Activated CD4-positive, alpha-beta T cell treated with anti-CD3 and anti-CD28 coated beads, Interleukin-2, amount 50 U/mL, for 24 hours (primary cell): ENCODE results near the gene KRTAP10-7.
"Not testable (repeated sequence)": the region's sequence is repeated elsewhere in the genome, so short reads cannot be mapped to it uniquely, and the experiment has no call there.

ENCODE experiments used
- DNase-seq, 2 donors: peaks; one replicate each; pipeline ENCODE4 v3.0.0-alpha.2; 2020; ENCODE audit warnings: low read depth in 1 of 2, low spot score in 1 of 2

Gene KRTAP10-7

DNA sequence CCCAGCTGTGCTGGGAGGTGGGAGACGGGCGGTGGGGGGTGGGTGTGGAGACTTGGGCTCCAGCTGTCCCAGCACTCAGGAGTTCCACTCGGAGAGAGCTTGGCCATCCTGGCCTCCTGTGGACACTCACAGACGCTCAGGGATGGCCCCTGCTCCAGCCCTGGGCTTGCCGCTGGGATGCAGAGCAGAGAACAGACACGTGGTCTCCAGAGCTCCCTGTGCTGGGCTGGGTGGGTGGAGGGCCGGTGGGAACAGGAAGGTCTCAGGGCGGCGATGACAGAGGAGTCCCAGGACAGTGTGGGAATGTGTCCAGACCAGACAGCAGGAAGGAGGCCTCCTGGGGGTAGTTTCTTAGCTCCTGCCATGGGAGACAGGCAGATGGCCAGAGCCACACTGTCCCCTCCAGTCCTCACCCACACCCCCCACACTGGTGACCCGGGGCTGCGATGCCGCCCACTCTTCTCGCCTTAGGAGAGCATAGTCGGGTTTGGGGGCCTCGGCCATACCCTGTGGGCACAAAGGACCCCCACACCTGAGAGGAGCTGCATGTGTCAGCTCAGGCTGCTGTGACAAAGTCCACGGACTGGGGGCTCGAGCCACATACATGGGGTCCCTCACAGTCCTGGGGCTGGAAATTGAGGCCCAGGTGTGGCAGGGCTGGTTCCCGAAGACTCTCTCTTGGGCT is 28.5 kb downstream of the KRTAP10-7 start:
- DNase-seq: no peak

DNA sequence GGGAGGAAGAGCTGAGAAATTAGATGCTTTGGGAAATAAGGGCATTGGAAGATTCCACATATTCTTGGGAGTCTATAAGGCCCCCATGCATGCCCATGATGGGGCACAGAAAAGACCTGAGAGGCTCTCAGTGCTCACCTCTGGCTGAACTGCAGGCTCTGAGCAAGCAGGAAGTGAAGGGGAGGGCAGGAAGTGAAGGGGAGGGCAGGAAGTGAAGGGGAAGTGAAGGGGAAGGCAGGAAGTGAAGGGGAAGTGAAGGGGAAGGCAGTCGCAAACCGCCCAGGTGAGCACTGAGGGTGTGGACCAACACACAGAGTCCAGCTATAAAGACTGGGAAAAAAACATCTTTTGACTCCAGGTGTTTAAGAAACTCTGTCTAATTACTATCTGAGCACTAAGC is 30.0 kb downstream of the KRTAP10-7 start:
- no peak for DNase-seq

DNA sequence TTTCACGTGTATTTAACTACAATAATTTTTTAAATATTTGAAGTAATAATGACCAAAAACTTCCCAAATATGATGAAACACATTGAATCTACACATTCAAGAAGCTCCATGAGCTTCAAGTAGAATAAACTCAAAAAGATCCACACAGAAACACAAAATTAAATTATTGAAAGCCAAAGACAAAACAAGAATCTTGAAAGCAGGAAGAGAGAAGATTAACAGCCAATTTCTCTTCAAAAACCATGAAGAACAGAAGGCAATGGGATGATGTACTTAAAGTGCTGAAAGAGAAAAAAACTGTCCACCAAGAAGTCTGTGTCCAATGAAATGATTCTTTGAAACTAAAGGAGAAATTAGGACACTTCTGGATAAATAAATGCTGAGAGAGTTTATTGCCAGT is 31.7 kb downstream of the KRTAP10-7 start:
- no peak for DNase-seq

DNA sequence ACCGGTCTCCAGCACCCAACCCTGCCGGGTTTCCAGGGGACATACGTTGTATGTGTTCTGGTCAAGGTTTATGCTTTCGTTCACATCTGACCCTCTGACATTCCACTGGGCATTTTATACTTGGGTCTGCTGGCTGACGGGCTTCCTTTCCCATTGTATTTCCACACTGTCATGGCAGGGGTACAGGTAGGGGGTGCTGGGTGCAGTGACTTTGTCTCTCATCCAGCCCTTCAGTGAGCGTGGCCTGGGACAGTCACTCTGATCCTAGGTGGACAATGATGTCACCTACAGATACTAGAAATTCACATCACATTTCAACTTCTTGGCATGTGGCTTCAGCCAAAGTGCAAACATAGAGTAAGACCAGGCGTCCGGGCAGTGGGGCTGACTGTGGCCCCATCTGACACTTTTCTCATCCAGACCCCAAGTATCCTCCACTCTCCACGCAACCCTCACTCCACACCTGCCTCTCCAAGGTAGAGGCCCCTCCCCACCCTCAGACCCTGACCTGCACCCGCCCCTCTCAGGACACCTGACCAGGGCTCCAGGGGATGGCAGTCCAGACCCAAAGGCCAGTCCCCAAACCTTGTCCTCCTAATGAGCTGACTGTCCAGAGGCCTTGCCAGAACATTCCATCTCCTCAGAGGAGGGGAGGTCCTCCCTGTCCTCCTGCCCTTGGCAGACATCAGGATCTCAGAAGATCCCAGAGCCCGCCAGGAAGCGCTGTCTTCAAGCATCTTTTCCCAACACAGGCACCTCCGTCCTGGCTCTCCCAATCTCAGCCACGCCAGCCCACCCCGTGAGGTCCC is 36.0 kb downstream of the KRTAP10-7 start:
- DNase-seq: no peak

DNA sequence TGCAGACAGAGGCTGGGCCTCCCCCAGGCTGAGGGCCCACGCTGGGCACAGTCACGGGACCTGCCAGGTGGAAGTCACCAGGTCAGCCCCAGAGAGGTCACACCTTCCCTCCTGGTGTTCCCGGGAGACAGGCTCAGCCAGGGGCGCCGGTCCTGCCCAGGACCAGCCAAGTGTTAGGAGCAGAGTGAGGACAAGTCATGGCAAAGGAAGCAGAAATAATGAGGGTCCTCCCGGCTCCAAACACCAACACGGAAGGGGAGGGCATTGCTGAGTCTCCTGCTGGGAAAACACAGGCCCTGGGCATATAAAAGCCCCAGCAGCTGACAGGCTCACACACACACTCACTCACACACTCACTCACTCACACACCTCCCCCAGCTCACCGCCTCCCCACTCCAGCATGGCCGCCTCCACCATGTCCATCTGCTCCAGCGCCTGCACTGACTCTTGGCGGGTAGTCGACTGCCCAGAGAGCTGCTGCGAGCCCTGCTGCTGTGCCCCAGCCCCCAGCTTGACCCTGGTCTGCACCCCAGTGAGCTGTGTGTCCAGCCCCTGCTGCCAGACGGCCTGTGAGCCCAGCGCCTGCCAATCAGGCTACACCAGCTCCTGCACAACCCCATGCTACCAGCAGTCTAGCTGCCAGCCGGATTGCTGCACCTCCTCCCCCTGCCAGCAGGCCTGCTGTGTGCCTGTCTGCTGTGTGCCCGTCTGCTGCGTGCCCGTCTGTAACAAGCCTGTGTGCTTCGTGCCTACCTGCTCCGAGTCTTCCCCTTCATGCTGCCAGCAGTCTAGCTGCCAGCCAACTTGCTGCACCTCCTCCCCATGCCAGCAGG is 36.8 kb downstream of the KRTAP10-7 start, which contains the start of gene KRTAP10-10:
KRTAP10-10 (plus strand) TSS at position 339 of the 833 bp plus-strand sequence; CDS start at position 401, 62 bp downstream.
- no peak for DNase-seq

DNA sequence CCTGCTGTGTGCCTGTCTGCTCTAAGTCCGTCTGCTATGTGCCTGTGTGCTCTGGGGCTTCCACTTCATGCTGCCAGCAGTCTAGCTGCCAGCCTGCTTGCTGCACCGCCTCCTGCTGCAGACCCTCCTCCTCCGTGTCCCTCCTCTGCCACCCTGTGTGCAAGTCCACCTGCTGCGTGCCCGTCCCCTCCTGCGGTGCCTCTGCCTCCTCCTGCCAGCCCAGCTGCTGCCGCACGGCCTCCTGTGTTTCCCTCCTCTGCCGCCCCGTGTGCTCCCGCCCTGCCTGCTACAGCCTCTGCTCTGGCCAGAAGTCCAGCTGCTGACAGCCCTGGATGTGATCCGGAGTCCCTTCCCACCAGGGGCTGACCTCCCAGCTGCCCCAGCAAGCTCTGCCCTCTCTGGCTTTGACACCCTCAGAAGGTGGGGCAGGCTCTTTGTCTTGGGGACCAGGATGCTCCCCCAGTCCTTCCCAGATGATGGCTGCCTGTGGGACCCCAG is 37.5 kb downstream of the KRTAP10-7 start:
- DNase-seq: not testable (repeated sequence)

DNA sequence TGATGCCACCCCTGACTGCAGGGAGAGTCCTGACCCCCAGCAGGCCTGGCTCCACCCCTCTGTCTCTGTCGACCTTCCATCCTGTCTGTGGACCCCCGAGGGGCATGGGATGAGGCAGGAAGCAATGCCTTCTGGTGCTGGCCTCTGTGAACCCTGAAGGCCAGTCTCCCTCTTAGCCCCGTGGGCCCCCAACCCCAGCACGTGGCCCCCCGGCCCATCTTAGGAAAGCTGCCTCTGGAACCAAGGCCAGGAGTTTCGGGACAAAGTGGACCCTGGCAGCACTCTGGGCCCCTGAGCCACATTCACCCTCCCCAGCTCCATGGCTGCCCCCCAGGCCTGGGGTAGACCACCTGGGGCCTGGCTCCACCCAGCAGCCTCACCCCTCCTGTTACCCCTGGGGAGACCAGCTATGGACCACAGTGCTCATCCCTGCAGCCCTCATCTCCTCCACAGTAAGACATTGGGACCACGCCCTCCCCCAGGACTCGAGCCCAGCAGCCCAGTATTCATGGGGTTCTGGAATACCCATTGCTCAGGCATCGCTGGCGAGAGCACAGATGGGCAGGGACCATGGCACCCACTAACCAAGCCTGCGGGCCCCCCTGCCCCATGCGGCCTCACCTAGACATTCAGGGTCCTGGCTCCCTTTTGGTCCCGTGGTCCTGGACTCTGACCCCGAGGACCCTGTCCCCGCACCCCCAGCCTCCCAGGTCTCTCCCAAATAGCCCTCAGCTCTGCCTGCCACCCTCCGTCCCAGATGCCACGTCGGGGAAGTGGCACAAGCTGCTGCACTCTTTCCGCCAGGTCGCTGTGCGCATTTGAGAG is 38.3 kb downstream of the KRTAP10-7 start:
- DNase-seq: not testable (repeated sequence)

DNA sequence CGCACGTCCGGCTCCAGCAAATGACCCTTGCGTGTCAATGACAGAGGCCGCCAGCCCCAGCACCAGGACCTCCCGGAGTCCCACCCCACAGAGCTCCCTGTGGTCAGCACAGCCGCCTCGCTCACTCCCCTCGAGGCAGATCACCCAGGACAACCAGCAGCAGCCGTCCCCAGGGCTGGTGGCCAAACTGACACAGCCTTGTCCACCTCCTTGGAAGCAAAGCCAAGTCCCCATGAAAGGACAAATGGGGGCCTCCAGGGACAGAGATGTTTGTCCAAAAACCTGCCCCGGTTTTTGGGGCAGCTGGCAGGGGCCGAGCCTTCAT is 38.9 kb downstream of the KRTAP10-7 start:
- no peak for DNase-seq

DNA sequence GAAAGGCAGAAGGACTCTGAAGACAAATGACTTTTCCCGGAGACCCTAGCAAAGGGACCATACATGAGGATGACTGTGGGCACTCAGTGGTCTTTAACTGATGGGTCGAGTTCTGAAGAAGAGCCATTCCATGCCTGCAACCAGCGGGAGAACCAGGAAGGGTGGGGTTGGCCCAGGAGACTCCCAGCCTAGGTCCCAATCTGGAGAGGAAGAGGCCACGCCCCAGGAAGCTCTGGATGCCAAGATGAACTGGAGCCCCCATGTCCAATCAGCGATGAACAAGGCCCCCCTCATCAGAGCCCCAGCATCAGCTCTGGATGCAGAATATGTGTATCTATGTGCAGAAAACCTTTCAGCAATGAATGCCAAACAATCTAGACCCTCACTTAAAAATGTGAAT is 40.4 kb downstream of the KRTAP10-7 start:
- DNase-seq: no peak

DNA sequence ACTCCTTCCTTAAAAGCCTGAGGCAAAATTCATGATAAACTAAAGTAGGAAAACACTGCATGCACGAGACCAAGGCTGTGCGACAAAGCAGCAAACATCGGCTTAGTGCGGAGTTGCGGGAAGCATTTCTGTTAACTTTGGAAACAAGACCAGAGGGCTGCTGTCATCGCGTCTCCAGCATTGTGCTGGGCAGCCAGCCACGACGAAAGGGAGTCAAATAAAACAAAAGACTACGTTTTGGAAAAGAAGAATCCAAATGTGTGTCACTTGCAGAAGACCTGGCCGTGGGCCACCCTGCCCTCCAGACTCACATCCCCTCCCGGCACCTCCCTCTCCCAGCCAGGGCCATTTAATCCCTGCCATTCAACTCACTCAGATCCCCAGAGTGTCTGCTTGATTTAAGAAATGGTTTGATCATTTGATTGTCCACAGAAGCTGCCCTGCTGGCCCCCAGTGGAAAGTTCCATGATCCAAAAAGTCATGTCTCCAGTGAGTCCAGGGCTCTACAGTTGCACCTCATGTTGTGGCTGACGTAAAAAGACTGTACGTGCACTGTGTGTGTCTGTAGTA is 43.4 kb downstream of the KRTAP10-7 start:
- no peak for DNase-seq

DNA sequence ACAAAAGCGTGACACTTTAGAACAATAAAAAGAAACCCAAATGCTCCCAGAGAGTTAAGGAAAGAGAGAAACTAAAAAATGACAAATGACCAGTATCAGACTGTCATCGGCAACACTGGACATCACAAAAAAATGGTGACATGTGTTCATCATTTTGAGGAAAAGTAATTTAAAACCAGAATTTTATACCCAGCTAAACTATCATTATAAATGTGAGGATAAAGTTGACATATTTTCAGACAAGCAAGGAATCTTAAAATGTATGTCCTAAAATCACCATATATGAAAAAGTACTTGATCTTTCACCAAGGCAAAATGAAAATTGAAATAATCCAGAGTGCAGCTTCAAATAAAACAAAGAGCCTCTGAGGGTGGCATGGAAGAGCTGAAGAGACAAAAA is 44.5 kb downstream of the KRTAP10-7 start:
- DNase-seq: no peak

DNA sequence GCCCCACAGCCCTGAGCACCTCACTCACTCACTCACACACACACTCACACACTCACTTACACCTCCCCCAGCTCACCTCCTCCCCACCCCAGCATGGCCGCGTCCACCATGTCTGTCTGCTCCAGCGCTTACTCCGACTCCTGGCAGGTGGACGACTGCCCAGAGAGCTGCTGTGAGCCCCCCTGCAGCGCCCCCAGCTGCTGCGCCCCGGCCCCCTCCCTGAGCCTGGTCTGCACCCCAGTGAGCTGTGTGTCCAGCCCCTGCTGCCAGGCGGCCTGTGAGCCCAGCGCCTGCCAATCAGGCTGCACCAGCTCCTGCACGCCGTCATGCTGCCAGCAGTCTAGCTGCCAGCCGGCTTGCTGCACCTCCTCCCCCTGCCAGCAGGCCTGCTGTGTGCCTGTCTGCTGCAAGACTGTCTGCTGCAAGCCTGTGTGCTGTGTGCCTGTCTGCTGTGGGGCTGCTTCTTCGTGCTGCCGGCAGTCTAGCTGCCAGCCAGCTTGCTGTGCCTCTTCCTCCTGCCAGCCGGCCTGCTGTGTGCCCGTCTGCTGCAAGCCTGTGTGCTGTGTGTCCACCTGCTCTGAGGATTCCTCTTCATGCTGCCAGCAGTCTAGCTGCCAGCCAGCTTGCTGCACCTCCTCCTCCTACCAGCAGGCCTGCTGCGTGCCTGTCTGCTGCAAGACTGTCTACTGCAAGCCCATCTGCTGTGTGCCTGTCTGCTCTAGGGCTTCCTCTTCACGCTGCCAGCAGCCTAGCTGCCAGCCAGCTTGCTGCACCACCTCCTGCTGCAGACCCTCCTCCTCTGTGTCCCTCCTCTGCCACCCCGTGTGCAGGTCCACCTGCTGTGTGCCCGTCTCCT is 46.2 kb downstream of the KRTAP10-7 start, which contains the start of gene KRTAP10-11:
KRTAP10-11 (plus strand) TSS at position 49 of the 856 bp plus-strand sequence; CDS start at position 94, 45 bp downstream.
- DNase-seq: not testable (repeated sequence)

DNA sequence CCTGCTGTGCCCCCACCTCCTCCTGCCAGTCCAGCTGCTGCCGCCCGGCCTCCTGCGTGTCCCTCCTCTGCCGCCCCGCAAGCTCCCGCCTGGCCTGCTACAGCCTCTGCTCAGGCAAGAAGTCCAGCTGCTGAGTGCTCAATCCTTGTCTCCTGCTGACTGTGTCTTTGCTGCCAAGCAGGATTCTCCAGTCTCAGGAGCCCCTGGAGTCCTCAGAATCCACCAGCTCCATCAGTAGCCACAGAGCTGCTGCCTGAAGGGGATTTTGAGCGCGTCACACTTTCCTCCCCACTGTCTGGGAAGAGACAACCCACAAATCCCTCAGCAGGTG is 46.8 kb downstream of the KRTAP10-7 start:
- DNase-seq: no peak

DNA sequence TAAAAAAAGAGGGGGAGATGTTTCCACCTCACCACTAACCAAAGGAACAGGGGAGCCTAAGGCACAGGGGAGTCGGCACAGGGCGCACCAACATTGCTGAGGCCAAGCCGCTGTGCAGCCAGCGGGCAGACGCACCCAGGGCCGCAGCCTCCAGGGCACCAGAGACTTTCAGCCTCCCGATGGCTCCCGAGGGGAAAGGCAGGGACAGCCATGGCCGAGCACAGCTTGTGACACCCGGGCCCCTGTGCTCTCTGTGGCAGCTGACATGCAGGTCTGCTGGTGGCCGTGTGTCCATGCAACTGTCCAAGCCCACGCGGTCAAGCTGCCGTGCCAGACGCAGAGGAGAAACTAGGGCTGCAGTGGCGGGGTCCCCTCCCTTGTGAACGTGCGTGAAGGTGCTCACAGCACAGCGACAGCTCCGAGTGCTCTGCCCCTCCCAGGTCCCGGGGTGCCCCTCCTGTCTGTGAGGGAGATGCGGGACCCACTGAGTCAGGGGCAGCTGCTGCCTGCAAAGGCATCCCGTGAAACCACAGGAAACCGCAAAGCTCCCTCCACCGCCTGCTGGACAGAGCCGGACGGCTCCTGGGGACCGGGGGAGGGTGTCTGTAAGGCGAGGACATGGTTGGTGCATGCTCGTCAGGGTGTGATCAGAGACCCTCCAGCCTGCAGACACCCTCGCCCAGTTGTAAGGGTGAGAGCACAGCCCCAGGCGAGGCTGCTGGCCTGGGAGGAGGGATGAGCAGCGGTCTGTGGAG is 48.3 kb downstream of the KRTAP10-7 start:
- no peak for DNase-seq

DNA sequence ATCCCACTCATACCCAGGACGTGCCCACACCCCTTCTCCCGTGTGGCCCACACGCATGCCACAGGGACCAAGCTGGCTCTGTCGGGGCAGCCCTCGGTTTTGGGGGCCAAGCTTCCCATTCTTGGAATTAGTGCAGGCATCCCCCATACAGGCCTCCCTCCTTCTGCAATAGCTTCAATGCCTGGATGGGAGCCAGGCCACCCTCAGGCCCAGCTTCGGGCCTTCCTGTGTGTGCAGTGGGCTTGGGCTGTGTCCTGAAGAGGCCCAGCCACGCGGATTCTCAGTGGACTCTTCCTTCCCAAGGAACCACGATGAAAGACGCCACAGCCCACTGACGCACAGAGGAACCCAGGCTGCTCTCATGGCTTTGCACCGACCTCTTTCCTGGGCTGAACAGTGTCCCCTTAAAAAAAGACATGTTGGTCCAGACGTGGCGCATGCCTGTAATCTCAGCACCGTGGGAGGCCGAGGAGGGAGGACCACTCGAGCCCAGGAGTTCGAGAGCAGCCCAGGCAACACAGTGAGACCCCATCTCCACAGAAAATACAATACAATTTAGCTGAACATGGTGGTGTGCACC is 49.2 kb downstream of the KRTAP10-7 start:
- no peak for DNase-seq

DNA sequence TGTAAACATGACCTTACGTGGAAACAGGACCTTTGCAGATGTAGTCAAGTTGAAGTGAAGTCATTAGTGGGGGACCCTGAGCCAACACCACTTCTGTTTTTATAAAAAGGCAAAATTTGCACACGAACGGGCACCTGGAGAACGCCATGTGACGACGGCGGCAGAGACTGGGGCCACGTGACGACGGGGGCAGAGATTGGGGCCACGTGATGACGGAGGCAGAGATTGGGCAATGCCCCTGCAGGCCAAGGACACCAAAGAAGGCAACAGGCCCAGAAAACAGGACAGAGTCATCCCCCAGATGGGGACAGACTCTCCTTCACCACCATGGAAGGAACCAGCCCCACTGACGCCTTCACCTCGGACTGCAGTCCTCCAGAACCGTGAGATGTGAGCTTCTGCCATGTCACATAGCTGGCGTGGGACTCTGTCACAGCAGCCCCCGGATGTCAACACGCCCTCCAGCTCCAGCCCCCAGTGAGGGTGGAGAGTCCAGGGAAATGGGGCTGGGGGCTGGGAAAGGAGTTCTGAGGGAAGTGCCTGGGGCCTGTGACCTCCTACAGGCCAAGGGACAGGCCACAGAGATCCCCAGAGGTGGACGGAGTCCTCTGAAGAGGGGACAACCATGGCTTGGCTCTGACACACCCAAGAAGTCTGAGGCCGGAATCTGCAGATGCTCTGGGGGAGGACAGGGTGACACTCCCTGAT is 50.0 kb downstream of the KRTAP10-7 start:
- DNase-seq: no peak

DNA sequence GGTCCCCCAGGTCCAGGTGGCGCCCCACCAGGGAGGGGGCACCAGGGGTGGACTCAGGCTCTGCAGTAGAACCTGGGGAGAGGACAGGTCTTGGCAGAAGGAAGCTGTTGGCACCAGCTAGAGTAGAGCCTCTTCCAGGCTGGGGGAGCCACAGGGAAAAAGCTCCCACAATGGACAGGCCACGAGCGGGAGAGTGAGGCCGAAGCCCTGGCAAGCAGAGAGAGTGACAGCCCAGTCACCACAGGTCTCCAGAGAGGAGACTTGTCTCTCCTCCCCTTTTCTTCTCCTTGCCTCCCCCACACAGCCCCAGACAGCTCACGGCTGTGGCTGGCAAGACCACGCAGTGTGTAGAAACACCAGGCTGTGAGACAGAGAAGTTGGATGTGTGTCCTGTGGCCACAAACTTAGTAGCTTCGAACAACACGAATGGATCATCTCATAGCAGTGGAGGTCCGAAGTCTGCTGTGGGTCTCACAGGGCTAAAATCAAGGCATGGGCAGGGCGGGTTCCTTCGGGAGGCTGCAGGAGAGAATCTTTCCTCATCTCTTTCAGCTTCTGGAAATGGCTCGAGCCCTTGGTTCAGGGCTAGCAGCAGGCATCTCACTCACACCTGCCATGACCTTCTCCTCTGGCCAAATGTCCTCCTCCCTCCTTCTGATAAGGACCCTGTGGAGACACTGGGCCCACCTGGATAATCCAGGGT is 50.7 kb downstream of the KRTAP10-7 start:
- no peak for DNase-seq
